ENCODE results near the gene DCP1B.

DNA sequence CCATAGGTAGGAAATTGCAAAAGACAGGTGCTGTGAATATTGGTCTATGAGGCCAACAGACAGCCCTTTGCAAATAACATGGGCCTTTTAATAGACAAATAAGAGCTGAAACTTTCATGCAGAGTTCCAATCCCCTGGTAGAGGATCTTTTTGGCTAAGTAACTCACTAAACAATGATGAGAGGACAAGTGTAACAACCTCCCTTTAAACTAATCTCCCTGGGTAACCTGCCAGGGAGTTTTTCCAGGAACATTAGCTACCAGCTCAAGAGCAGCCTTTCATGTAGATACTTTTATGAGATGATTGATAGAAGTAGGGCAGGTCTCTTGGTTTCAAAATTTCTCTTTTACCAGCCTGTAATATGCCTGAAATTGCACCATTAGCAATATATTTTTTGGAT is 34.8 kb upstream of the DCP1B start:
- TF ChIP-seq, protein P1, sequence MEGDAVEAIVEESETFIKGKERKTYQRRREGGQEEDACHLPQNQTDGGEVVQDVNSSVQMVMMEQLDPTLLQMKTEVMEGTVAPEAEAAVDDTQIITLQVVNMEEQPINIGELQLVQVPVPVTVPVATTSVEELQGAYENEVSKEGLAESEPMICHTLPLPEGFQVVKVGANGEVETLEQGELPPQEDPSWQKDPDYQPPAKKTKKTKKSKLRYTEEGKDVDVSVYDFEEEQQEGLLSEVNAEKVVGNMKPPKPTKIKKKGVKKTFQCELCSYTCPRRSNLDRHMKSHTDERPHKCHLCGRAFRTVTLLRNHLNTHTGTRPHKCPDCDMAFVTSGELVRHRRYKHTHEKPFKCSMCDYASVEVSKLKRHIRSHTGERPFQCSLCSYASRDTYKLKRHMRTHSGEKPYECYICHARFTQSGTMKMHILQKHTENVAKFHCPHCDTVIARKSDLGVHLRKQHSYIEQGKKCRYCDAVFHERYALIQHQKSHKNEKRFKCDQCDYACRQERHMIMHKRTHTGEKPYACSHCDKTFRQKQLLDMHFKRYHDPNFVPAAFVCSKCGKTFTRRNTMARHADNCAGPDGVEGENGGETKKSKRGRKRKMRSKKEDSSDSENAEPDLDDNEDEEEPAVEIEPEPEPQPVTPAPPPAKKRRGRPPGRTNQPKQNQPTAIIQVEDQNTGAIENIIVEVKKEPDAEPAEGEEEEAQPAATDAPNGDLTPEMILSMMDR (IDR thresholded peaks at IDR 0.05; ENCODE audit: poor library complexity), result no peak
- TF ChIP-seq EZH2 (IDR thresholded peaks at IDR 0.05; ENCODE audit: borderline replicate concordance), result no peak

Data from hepatocyte (in vitro differentiated cells).